ENCODE results near the gene EFCAB12. TPM values are rescaled to one million over a fixed set of nuclear protein-coding genes. Genes with fewer than 3 reads are reported as not detected.

Gene EFCAB12
- 0.03 TPM in 1 of 2 replicates, not detected in the other for total RNA-seq (2014; rRNA removed; shearing (Covaris generic); ENCODE audit: low replicate concordance)

DNA sequence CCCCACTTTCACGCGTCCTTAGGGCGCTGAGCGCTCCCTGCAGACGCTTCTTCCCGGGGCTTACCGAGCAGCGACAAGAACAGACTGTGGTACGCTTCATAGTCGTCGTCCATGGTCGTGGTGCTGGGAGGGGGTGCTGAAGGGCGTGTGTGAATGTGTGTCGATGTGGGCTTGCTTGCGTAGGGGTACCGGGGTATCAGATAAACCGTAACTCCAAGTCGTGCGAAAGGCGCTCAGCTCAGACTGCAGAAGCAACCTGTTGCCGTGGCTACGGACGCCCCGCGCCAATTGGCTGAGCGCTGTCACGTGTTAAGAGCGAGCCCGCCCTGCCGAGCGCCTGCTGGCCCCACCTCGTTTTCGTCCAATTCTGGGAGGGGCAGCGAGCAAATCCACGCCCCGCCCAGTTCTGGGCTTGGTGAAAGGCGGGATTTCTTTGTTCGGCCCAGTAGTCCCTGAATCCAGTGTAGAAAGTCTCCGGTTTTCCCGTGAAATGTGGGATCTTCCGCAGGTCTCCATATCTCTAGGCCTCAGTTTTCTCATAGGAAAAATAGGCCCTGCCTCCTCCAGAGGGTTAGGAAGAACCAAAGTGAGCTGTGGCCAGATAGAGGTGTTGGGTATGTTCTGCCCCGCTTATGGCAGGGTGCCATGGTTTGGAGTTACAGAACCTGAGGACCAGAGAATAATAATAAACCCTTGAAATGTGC is at the start of gene EFCAB12:
Gene EFCAB12, minus strand, starts transcription at position 261 of the 704 bp plus-strand sequence. Its CDS starts 148 bp downstream, at position 113.
- peaks cover 27% of the 10 kb centered on the region for H3K36me3 ChIP-seq
- no peaks in the 10 kb centered on the region for H3K27me3 ChIP-seq
- H3K9me3 ChIP-seq, result no peaks in the 10 kb centered on the region
- DNase-seq, result peak; percentile 86
- H3K4me3 ChIP-seq, result peak within 1 kb of the TSS; percentile 34

DNA sequence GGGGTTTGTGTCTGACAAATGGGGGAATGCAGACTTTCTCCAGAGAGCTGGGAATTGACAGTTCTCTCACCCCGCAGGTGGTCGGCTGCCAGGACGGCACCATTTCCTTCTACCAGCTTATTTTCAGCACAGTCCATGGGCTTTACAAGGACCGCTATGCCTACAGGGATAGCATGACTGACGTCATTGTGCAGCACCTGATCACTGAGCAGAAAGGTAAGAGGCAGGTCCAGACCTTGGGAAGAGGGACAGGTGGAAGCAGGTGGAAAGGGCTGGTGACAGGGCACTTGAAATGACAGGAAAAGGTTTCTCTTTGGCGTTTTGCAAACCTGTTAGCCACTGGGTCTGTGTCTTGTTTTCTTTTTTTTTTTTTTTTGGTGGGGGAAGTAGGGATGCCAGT is 48.1 kb upstream of the EFCAB12 start:
- H3K27me3 ChIP-seq, result no peaks in the 10 kb centered on the region
- peaks cover 53% of the 10 kb centered on the region for H3K36me3 ChIP-seq
- no peak overlapping the region for H3K4me3 ChIP-seq
- DNase-seq, result no peak
- H3K9me3 ChIP-seq, result no peaks in the 10 kb centered on the region

DNA sequence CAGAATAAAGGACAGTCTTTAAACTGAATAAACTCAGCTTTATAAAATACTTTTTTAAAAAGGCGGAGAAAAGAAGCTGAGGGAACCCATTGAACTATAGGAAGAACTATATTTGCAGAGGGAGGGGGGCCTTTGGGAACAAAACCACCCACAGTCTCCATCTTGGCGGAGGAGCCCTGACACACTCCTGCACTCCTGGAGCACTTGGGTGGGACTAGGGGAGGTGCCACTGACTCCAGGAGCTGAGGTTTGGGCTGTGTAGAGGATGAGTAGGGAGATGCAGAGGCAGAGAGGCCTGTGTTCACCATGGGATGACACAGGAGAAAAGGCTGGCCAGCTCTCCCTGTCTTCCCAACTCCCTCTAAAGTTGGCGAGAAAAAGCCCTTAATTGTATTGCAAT is 47.4 kb upstream of the EFCAB12 start:
- H3K36me3 ChIP-seq, result peaks cover 54% of the 10 kb centered on the region
- DNase-seq, result no peak

DNA sequence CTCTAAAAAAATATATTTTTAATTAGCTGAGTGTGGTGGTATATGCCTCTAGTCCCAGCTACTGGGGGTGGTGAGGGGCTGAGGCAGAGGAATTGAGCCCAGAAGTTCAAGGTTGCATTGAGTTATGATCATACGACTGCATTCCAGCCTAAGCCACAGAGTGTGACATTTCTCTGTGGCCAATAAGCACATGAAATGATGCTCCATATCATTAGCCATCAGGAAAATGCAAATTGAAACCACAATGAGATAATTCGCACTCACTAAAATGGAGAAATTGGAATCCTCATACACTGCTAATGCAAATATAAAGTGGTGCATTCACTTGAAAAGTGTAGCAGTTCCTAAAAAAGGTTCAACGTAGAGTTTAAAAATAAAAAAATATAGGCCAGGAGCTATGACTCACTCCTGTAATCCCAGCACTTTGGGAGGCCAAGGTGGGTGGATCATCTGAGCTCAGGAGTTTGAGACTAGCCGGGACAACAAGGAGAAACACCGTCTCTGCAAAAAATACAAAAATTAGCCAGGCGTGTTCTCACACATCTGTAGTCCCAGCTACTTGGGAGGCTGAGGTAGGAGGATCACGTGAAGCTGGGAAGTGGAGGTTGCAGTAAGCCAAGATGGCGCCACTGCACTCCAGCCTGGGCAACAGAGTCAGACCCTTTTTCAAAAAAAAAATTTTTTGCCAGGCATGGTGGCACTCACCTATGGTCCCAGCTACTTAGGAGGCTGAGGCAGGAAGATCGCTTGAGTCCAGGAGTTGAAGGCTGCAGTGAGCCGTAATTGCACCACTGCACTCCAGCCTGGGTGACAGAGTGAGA is 46.8 kb upstream of the EFCAB12 start:
- Histone ChIP-seq H3K27me3 (no peaks in the 10 kb centered on the region), H3K36me3 (peaks cover 50% of the 10 kb centered on the region), H3K4me3 (no peak overlapping the region), H3K9me3 (no peaks in the 10 kb centered on the region)
- no peak for DNase-seq

More for the DNA sequence above, 47.4 kb upstream of the EFCAB12 start:
- Histone ChIP-seq H3K27me3 (no peaks in the 10 kb centered on the region), H3K4me3 (no peak overlapping the region), H3K9me3 (no peaks in the 10 kb centered on the region)

DNA sequence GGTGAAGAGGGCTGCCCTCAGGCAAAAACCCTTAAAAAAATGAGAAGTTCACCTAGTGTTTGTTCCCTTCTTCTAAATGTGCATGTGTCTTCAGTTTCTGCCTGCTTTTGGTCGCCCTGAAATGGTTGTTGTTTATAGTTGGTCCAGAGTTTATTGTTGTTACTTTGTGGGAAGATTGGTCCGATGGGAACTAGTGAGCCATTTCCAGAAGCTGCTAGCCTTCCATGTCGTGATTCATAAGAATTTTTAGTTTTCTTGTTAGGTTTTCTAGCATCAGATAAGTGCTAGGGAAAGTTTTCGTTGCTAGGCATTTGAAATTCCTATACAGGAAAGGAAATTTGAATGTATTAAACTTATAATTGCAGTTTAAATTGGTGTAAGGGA is 45.3 kb upstream of the EFCAB12 start:
- no peak overlapping the region for H3K4me3 ChIP-seq
- H3K27me3 ChIP-seq, result no peaks in the 10 kb centered on the region
- H3K36me3 ChIP-seq, result peaks cover 50% of the 10 kb centered on the region
- H3K9me3 ChIP-seq, result no peaks in the 10 kb centered on the region
- no peak for DNase-seq

DNA sequence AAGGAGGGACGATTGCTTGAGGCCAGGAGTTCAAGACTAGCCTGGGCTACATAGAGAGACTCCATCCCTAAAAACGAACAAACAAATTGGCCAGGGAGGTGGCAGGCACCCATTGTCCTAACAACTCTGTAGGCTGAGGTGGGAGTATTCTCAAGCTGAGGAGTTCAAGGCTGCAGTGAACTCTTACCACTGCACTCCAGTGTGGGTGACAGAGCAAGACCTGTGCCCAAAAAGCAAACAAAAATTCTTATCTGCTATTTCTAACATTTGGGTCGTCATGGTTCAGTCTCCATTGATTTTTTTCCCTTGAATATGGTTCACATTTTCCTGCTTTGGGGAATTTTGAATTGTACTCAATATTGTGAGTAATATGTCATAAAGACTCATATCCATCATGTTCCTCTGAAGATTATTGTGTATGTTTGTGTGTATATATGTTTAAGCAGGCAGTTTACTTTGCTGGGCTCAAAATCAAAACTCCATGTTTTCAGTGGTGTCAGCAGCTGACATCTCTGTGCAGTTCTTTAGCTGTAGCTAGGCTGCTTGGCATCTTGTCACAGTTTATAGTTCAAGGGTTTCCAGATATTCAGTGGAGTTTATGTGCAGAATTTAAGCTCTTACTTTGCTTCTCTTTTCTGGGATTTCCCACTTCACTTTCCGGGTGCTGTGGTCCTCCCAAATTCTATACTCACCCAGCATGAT is 44.8 kb upstream of the EFCAB12 start:
- H3K4me3 ChIP-seq, result no peak overlapping the region
- no peak for DNase-seq
- H3K36me3 ChIP-seq, result peaks cover 46% of the 10 kb centered on the region
- no peaks in the 10 kb centered on the region for H3K27me3 ChIP-seq
- no peaks in the 10 kb centered on the region for H3K9me3 ChIP-seq

DNA sequence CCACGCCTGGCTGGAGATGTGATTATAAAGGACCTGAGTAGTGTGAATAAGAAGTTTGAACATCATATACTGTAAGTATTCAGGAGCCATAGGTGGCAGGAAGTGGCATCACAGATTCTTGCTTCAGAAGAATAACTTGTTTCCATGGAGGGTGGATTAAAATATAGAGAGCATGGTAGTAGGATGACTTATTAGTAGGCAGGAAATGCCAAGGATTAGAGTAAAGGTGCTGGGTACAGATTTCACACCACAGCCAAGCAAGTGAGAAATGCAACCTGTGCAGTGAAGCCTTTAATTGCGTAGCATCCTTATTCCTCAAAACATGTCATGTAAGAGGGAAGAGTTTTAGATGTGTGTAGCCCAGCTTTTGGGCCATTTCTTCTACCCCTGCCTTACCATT is 42.4 kb upstream of the EFCAB12 start:
- Histone ChIP-seq H3K36me3 (peaks cover 28% of the 10 kb centered on the region), H3K4me3 (no peak overlapping the region), H3K9me3 (no peaks in the 10 kb centered on the region), H3K27me3 (no peaks in the 10 kb centered on the region)
- no peak for DNase-seq

DNA sequence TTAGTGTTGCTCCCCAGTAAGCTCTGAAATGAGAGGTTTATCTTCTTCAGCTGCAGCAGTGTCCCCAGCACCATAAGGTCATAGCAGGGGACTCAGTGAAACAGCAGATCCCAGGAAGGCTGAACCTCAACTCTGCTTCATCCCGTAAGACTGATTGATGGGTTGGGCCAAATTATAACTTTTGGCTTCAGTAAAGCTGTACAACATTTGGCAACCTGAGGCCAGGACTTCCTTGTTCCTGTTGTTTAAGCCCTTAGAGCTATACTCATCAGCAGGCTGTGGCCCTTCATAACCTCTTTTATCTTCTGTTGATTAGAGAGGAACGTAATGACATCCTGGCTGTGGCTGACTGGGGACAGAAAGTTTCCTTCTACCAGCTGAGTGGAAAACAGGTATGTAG is 40.6 kb upstream of the EFCAB12 start:
- no peaks in the 10 kb centered on the region for H3K27me3 ChIP-seq
- no peaks in the 10 kb centered on the region for H3K9me3 ChIP-seq
- peaks cover 28% of the 10 kb centered on the region for H3K36me3 ChIP-seq
- H3K4me3 ChIP-seq, result no peak overlapping the region
- DNase-seq, result no peak

DNA sequence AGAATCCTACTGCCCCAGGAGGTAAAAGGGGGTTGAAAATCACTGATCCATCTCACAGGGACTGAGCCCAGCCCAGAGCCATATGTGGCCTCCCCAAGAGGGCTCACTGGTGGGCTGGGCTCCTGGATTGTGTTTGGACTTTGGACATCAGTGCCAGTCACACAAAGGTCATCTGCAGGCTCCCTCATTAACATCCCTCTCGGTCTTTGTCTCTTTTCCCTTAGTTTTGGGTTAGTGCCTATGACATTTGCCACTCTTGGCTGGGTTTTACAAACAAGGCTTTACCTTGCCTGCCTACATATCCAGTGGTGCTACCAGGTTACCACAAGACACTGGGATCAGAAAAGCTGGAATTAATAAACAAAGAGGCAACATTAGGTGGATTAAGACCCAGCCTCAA is 39.5 kb upstream of the EFCAB12 start:
- Histone ChIP-seq H3K27me3 (no peaks in the 10 kb centered on the region), H3K9me3 (no peaks in the 10 kb centered on the region), H3K4me3 (no peak overlapping the region), H3K36me3 (peaks cover 38% of the 10 kb centered on the region)
- no peak for DNase-seq

DNA sequence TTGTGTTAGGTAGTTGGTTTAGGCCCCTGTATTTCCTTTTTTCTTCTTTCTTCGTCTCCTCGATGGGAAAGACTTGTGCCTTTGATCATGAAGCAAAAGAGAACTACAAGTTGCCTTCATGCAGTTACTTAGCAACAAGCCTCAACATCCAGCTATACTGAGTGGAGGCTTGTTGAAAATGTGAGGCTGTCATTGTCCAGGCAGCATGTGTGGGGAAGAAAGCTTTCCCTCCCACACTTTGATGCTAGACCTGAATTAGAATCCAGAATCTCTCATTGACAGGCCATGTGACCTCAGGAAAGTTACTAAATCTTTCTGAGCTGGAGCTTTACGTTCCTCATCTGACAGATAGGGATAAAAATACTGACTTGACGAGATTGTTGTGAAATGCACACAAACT is 35.3 kb upstream of the EFCAB12 start:
- no peak overlapping the region for H3K4me3 ChIP-seq
- H3K27me3 ChIP-seq, result no peaks in the 10 kb centered on the region
- no peaks in the 10 kb centered on the region; the same call in 1 of the 2 replicates for H3K9me3 ChIP-seq
- DNase-seq, result no peak
- H3K36me3 ChIP-seq, result peaks cover 20% of the 10 kb centered on the region

DNA sequence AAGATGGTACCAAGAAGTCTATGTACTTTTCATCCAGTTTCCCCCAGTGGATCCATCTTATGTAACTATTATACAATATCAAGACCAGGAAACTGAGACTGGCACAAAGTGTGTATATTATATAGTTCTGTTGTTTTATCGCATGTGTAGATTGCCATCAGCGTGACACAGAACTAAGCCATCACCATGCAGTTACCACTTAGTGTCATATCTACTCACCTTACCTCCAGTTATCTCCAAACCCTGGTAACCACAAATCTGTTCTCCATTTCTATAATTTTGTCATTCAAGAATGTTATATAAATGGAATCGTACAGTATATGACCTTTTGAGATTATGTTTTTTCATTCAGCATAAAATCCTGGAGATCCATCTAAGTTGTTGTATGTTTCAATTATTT is 34.7 kb upstream of the EFCAB12 start:
- no peaks in the 10 kb centered on the region for H3K27me3 ChIP-seq
- H3K36me3 ChIP-seq, result peaks cover 20% of the 10 kb centered on the region
- no peak overlapping the region for H3K4me3 ChIP-seq
- no peak for DNase-seq
- H3K9me3 ChIP-seq, result no peaks in the 10 kb centered on the region; the same call in 1 of the 2 replicates

DNA sequence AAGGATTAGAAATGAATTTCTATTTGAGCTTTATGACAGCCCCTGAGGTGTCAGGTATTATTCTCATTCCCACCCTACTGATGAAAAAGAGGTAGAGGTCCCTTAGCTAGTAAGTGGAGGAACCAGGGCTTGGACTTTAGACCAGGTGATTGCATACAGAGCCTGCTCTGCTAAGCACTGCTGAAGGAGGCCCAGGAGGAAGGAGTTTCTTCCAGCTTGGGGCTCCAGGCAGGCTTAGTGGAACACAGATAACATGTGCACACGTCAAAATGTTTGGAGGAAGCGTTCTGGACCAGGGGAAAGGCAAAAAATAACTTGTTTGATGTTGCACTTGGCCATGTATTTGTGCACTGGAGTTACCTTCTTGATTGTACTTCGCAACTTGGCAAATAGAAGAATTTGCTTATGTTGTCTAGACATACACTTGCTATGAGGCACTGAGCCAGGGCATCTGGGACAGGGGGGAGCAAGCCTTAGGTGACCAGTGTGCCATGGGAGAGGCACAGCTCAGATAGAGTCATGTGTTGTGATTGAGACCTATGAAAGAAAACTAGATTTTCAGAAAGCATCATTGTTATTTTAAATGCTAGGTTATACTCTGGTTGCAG is 34.0 kb upstream of the EFCAB12 start:
- peaks cover 20% of the 10 kb centered on the region for H3K36me3 ChIP-seq
- no peak for DNase-seq
- H3K9me3 ChIP-seq, result no peaks in the 10 kb centered on the region; the same call in 1 of the 2 replicates
- H3K4me3 ChIP-seq, result no peak overlapping the region
- no peaks in the 10 kb centered on the region for H3K27me3 ChIP-seq

DNA sequence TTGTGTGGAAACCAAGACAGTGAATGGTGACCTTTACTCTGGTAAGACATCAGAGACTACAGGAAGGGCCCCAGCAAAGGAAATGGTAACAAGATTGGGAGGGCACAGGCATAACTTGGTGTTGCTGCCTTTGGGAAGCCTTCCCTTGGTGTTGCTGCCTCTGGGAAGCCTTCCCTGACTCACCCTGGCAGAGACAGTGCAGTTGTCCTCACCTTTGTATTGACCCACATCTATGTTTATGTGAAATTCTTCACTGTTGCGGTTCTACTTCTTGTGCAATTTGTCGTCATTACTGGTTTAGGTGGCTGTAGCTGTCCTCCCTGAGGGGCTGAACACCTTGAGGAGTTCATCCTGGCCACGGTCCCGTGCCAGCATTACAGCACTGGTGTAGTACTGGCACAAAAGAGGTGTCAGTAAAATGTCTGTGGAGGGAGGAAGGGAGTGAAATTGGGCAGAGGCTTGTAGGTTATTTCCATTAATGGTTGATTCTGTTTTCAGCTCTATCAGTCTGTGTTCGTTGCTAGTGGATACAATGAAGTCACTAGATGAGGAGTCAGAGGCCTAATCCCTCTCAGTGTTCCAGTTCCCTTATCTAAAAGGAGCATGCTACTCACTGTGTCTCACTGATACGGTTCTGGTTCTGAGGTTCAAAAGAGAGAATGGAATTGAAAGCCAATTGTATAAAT is 33.2 kb upstream of the EFCAB12 start:
- H3K27me3 ChIP-seq, result no peaks in the 10 kb centered on the region
- peaks cover 20% of the 10 kb centered on the region for H3K36me3 ChIP-seq
- no peak overlapping the region for H3K4me3 ChIP-seq
- H3K9me3 ChIP-seq, result no peaks in the 10 kb centered on the region; the same call in 1 of the 2 replicates
- DNase-seq, result no peak

DNA sequence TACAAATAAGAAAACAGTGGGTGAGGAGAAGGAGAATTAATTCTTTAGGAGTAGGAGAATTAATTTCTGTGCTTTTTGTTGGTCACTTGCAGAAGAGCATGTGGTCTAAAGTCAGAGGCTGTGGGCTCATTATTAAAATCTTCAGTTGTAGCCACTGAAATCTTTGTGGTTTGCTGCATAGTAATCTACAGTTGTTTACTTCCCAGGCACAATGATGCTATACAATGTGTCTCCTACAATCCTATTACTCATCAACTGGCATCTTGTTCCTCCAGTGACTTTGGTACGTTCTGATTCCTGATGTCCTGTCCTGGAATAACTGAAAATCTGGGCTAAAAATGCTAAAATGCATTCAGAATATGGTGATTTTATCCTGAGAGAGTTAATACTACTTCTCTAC is 32.6 kb upstream of the EFCAB12 start:
- peaks cover 25% of the 10 kb centered on the region for H3K36me3 ChIP-seq
- H3K4me3 ChIP-seq, result no peak overlapping the region
- no peaks in the 10 kb centered on the region; the same call in 1 of the 2 replicates for H3K9me3 ChIP-seq
- H3K27me3 ChIP-seq, result no peaks in the 10 kb centered on the region
- DNase-seq, result no peak

DNA sequence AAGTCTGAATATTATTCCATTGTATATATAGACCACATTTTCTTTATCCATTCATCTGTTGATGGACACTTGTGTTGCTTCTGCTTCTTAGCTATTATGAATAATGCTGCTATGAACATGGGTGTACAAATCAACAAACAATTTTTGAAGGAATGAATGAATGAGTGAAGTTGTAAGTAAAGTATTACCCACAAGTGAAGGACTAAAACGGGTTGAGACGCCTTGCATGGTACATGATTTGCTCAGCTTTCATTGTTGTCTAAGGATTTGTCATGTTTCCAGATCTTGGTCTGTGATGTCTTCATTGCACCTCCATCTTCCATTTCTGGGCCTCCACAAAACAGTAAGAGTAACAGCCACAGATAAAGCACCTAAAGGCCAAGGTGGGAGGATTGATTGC is 32.1 kb upstream of the EFCAB12 start:
- H3K4me3 ChIP-seq, result no peak overlapping the region
- DNase-seq, result no peak
- no peaks in the 10 kb centered on the region for H3K27me3 ChIP-seq
- H3K9me3 ChIP-seq, result no peaks in the 10 kb centered on the region; the same call in 1 of the 2 replicates
- peaks cover 29% of the 10 kb centered on the region for H3K36me3 ChIP-seq

DNA sequence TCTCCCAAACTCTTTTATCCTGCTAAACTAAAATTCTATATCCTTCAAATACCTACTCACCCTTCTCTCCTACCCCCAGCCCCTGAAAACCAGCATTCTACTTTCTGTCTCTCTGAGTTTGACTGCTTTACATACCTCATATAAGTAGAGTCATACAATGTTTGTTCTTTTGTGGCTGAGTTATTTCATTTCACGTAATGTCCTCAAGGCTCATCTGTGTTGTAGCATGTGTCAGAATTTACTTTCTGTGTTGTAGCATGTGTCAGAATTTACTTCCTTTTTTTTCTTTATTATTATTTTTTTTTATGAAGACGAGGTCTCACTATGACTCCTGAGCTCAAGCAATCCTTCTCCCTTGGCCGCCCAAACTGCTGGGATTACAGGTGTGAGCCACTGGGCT is 31.7 kb upstream of the EFCAB12 start:
- no peaks in the 10 kb centered on the region for H3K27me3 ChIP-seq
- no peaks in the 10 kb centered on the region; the same call in 1 of the 2 replicates for H3K9me3 ChIP-seq
- DNase-seq, result no peak
- H3K4me3 ChIP-seq, result no peak overlapping the region
- peaks cover 33% of the 10 kb centered on the region for H3K36me3 ChIP-seq
